HepG2 (cell line): ENCODE measurements around the gene OSGEPL1. TPM values are rescaled to one million over a fixed set of nuclear protein-coding genes. Genes with fewer than 3 reads are reported as not detected.

ENCODE experiments used
- MXD3 ChIP-seq: IDR thresholded peaks from 2 replicates; pipeline ENCODE4 v1.6.1; 2016; ENCODE audit warnings: mild to moderate bottlenecking, missing biosample characterization, missing genetic modification reagents
- NCOA2 ChIP-seq: sonication (generic); formaldehyde crosslinking; IDR thresholded peaks from 2 replicates; pipeline ENCODE4 v1.8.0; 2022; ENCODE audit warnings: inconsistent platforms
- RBFOX2 ChIP-seq: fragments of 200-400 bp; formaldehyde crosslinking; IDR thresholded peaks from 2 replicates; pipeline ENCODE4 v1.6.1; 2017; ENCODE audit warnings: low read depth, mild to moderate bottlenecking, low read length
- RELA ChIP-seq: sonication (generic); formaldehyde crosslinking; IDR thresholded peaks from 2 replicates; pipeline ENCODE4 v1.4.0; 2020; ENCODE audit warnings: missing genetic modification reagents
- TAF1 ChIP-seq: sonication (generic); formaldehyde crosslinking; IDR thresholded peaks from 2 replicates; pipeline ENCODE4 v1.4.0; 2020; ENCODE audit warnings: missing genetic modification reagents
- THYN1 ChIP-seq: sonication (generic); formaldehyde crosslinking; IDR thresholded peaks from 2 replicates; pipeline ENCODE4 v1.8.1; 2023; ENCODE audit warnings: low read depth, mild to moderate bottlenecking, moderate library complexity, missing genetic modification reagents, borderline replicate concordance
- ZMAT3 ChIP-seq: sonication (generic); formaldehyde crosslinking; conservative IDR thresholded peaks from 2 replicates; pipeline ENCODE4 v1.7.0; 2021; ENCODE audit warnings: missing genetic modification reagents
- ZNF3 ChIP-seq: IDR thresholded peaks from 2 replicates; pipeline ENCODE4 v1.7.0; 2017; ENCODE audit warnings: inconsistent platforms
- ZNF503 ChIP-seq: sonication (generic); formaldehyde crosslinking; IDR thresholded peaks from 2 replicates; pipeline ENCODE4 v1.4.0; 2020; ENCODE audit warnings: missing genetic modification reagents
- ZNF747 ChIP-seq: sonication (generic); formaldehyde crosslinking; IDR thresholded peaks from 2 replicates; pipeline ENCODE4 v1.8.1; 2023; ENCODE audit warnings: missing genetic modification reagents, mild to moderate bottlenecking, borderline replicate concordance
- polyA plus RNA-seq, 8 experiments: library from polyadenylated mRNA; depleted of rRNA in 3 of 8; stranded (reverse) in 7 of 8; unstranded in 1 of 8; fragments of >200 nt; fragmentation: Illumina TruSeq in 4 of 8; extraction: Trizol in 4 of 8; gene quantifications; 2 replicates each; pipeline versions ENCODE4 v1.2.1 to v1.2.3, GENCODE V29; 2011 to 2016; ENCODE audit warnings: low read depth in 4 of 8, missing spikeins in 1 of 8, mixed read lengths in 1 of 8; ENCODE audit not compliant: insufficient read depth in 1 of 8
- total RNA-seq, 5 experiments: library from RNA; depleted of rRNA; stranded (reverse); fragments of >200 nt; fragmentation: Illumina TruSeq; extraction: Trizol; gene quantifications; 2 replicates each; pipeline ENCODE4 v1.2.3, GENCODE V29; 2016; ENCODE audit warnings: low read depth in 1 of 5
- TF ChIP-seq, protein P1 (sequence below): sonication (generic); formaldehyde crosslinking; IDR thresholded peaks from 2 replicates; pipeline ENCODE4 v1.4.0; 2020; ENCODE audit warnings: mild to moderate bottlenecking, missing genetic modification reagents
- TF ChIP-seq, protein P2 (sequence below): sonication (generic); formaldehyde crosslinking; IDR thresholded peaks from 2 replicates; pipeline ENCODE4 v1.4.0; 2020; ENCODE audit warnings: missing genetic modification reagents

OSGEPL1 gene
- total and polyA plus RNA-seq, 2 of the 13 experiments (the other 11 are each of a cell fraction or from before 2014, with no cell fraction given): 10.2 to 10.8 TPM

DNA sequence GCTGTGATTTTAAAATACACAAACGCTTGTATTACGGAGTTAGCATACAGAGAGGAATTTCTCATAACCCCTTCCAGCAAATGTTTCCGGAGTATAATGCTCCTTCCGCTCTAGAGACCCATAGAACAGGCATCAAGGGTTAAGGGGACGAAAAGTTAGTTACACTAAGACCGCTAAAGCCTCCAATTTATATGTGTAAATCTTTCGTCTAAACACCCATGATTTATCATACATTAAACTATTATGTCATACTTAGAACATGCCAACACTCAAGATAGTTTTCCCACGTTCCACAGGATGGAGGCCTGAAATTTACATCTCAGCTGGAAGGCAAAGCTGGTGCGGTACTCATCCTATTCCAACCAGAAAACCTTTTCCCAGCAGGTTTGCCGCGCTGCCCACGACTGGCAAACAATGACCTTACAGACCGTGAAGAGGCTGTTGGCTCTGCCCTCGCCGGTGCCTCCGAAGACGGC lies 20.9 kb upstream of the OSGEPL1 start (continued):
- TF ChIP-seq, protein P1, sequence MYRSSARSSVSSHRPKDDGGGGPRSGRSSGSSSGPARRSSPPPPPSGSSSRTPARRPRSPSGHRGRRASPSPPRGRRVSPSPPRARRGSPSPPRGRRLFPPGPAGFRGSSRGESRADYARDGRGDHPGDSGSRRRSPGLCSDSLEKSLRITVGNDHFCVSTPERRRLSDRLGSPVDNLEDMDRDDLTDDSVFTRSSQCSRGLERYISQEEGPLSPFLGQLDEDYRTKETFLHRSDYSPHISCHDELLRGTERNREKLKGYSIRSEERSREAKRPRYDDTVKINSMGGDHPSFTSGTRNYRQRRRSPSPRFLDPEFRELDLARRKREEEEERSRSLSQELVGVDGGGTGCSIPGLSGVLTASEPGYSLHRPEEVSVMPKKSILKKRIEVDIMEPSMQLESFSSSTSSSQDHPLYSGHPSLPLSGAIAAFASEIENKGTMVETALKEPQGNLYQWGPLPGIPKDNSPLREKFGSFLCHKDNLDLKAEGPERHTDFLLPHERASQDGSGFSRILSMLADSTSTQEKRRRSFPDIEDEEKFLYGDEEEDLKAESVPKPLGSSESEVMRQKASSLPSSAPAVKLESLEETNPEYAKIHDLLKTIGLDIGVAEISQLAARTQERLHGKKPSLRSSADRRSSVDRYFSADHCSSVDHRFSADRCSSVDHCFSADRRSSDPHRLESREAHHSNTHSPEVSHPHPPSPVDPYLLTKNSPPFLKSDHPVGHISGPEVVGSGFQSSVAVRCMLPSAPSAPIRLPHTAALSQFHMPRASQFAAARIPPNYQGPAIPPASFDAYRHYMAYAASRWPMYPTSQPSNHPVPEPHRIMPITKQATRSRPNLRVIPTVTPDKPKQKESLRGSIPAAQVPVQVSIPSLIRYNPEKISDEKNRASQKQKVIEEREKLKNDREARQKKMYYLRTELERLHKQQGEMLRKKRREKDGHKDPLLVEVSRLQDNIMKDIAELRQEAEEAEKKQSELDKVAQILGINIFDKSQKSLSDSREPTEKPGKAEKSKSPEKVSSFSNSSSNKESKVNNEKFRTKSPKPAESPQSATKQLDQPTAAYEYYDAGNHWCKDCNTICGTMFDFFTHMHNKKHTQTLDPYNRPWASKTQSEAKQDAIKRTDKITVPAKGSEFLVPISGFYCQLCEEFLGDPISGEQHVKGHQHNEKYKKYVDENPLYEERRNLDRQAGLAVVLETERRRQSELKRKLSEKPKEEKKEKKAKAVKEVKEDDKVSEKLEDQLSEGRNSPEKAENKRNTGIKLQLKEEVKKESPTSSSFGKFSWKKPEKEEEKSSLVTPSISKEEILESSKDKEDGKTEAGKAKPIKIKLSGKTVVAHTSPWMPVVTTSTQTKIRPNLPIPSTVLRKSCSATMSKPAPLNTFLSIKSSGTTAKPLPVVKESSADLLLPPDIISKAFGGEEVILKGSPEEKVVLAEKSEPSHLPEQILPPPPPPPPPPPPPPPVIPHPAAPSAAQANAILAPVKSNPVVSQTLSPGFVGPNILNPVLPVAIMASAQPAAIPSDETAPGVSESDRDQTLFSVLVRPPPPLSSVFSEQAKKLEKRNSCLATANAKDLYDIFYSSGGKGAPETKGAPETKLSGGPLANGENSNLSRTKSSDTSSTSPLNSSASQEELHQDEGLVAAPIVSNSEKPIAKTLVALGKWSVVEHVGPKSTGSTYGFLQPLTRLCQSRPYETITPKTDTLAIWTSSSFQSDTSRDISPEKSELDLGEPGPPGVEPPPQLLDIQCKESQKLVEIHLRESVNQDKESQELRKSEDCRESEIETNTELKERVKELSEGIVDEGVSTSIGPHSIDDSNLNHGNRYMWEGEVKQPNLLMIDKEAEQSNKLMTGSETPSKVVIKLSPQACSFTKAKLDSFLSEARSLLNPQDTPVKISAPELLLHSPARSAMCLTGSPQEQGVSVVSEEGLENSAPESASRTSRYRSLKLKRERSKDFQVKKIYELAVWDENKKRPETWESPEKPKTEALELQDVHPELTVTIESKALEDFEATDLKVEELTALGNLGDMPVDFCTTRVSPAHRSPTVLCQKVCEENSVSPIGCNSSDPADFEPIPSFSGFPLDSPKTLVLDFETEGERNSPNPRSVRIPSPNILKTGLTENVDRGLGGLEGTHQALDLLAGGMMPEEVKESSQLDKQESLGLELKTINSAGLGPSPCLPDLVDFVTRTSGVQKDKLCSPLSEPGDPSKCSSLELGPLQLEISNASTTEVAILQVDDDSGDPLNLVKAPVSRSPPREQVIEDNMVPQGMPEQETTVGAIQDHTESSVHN (CRISPR knock-in tag): no peak
- TF ChIP-seq ZNF3 (CRISPR knock-in tag) (no peak), THYN1 (CRISPR knock-in tag) (no peak), RELA (CRISPR knock-in tag) (no peak), MXD3 (CRISPR knock-in tag) (no peak), ZNF747 (CRISPR knock-in tag) (0 out of 2 replicates have a peak, but pooled peaks have one; percentile 1), ZNF503 (CRISPR knock-in tag) (no peak), RBFOX2 (no peak), ZMAT3 (CRISPR knock-in tag) (no peak), NCOA2 (CRISPR knock-in tag) (no peak), TAF1 (no peak)
- TF ChIP-seq, protein P2, sequence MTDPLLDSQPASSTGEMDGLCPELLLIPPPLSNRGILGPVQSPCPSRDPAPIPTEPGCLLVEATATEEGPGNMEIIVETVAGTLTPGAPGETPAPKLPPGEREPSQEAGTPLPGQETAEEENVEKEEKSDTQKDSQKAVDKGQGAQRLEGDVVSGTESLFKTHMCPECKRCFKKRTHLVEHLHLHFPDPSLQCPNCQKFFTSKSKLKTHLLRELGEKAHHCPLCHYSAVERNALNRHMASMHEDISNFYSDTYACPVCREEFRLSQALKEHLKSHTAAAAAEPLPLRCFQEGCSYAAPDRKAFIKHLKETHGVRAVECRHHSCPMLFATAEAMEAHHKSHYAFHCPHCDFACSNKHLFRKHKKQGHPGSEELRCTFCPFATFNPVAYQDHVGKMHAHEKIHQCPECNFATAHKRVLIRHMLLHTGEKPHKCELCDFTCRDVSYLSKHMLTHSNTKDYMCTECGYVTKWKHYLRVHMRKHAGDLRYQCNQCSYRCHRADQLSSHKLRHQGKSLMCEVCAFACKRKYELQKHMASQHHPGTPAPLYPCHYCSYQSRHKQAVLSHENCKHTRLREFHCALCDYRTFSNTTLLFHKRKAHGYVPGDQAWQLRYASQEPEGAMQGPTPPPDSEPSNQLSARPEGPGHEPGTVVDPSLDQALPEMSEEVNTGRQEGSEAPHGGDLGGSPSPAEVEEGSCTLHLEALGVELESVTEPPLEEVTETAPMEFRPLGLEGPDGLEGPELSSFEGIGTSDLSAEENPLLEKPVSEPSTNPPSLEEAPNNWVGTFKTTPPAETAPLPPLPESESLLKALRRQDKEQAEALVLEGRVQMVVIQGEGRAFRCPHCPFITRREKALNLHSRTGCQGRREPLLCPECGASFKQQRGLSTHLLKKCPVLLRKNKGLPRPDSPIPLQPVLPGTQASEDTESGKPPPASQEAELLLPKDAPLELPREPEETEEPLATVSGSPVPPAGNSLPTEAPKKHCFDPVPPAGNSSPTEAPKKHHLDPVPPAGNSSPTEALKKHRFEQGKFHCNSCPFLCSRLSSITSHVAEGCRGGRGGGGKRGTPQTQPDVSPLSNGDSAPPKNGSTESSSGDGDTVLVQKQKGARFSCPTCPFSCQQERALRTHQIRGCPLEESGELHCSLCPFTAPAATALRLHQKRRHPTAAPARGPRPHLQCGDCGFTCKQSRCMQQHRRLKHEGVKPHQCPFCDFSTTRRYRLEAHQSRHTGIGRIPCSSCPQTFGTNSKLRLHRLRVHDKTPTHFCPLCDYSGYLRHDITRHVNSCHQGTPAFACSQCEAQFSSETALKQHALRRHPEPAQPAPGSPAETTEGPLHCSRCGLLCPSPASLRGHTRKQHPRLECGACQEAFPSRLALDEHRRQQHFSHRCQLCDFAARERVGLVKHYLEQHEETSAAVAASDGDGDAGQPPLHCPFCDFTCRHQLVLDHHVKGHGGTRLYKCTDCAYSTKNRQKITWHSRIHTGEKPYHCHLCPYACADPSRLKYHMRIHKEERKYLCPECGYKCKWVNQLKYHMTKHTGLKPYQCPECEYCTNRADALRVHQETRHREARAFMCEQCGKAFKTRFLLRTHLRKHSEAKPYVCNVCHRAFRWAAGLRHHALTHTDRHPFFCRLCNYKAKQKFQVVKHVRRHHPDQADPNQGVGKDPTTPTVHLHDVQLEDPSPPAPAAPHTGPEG (CRISPR knock-in tag): 0 out of 2 replicates have a peak, but pooled peaks have one; percentile 17
